Endometrium (tissue), 2 donors: ENCODE measurements around the gene CUEDC1.

Experiments
- FAIRE-seq: peaks from 2 replicates; lab custom pipeline; 2012; peaks lifted over from hg19 to GRCh38; lab: Jason Lieb, UNC
- donor health status: control.
- donor health status: control.

The CUEDC1 gene

GRCh38 chr17:57832314-57833178 is 122.7 kb downstream of the CUEDC1 start:
- FAIRE-seq = no peak

DNA sequence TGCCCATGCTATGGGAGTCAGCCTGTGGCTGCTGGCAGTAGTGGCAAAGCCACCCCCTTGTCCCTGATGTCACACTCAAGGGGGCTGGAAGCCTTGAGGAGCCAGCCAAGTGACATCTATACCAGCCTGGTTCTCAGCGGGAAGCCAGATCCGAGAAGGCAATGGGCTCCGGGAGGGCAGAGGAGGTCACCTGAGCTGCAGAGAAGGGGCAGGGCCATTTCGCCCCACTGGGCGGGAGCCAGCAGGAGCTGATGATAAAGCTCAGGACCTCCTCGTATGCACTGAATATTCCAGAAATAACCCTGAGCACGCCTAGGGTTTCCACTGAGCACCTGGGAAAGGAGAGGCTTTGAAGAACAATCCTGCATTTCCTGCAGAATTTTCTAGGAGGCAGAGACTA is 124.3 kb downstream of the CUEDC1 start:
- no peak for FAIRE-seq

GRCh38 chr17:57823469-57824401 is 131.5 kb downstream of the CUEDC1 start:
- no peak for FAIRE-seq

GRCh38 chr17:57819867-57820266 is 135.3 kb downstream of the CUEDC1 start:
- FAIRE-seq = no peak

GRCh38 chr17:57819285-57819684 is 135.9 kb downstream of the CUEDC1 start:
- no peak for FAIRE-seq

- no peak for FAIRE-seq
These were observed 137.1 kb downstream of the CUEDC1 start for GRCh38 chr17:57818066-57818465.

GRCh38 chr17:57817299-57817698 is 137.9 kb downstream of the CUEDC1 start:
- no peak for FAIRE-seq

DNA sequence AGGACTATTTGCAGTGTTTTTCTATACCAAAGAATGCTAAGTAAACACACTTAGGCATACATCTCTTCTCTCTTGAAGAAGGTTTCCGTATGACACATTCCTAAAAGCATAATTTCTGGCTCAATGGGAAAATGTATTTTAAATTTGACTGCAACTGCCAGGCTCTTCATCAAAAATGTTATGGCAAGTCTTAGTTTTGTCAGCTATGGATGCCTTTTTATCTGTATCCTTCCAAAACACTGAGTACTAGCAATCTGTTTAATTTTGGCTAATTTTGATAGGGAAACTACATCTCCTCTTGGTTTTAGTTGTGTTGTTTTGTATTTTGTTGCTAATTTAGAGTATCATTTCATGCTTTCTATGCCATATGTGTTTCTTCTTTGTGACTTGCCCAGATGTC is 140.8 kb downstream of the CUEDC1 start:
- no peak for FAIRE-seq

DNA sequence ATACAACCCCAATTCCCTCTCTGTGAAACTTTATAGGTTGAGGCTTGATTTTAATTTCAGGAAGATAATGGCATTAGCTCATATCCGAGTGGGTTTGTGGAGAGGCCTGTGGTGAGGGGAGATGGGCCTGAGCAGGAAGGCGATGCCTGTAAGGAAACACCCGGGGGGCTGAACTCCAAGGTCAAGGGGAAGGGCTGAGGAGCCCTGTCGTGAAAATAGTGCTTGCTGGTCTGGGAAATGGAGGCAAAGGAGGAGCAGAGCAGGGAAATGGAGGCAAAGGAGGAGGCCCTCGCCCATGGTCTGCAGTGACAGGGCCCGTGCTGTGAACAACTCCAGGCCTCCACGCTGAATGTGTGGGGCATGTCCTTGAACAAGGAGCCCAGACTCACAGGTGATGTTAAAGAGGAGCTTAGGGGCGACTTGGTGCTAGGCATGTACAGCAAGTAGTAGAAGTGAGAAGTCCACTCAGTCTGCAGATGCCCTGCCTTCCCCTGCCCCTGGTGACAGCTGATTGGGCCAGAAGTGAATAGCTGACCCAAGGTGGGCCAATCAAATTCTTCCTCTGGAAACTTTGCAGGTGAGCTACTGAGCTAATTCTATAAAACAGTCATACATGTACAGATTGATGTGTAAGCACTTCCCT is 143.5 kb downstream of the CUEDC1 start:
- FAIRE-seq = no peak
